Fibroblast of lung (primary cell): ENCODE results near the gene CRELD2. TPM values are rescaled to one million over a fixed set of nuclear protein-coding genes. Genes with fewer than 3 reads are reported as not detected.

Source experiments
- DNase-seq, 2 donors: peaks; one replicate each; pipeline versions ENCODE4 v3.0.0 to v3.0.0-alpha.2; 2010; ENCODE audit warnings: low read depth in 2 of 2
- H2AFZ ChIP-seq: 2 replicates; pipeline ENCODE4 v1.5.1; 2012; ENCODE audit warnings: low read length, control low read depth, inconsistent platforms
- H3K27ac ChIP-seq: 2 replicates; pipeline ENCODE4 v1.5.1; 2011; ENCODE audit warnings: low read length, control low read depth; ENCODE audit not compliant: insufficient read depth
- H3K27me3 ChIP-seq: 2 replicates; pipeline ENCODE4 v1.5.1; 2011; ENCODE audit warnings: mild to moderate bottlenecking, low read length; ENCODE audit not compliant: control insufficient read depth, insufficient read depth
- H3K36me3 ChIP-seq: 2 replicates; pipeline ENCODE4 v1.5.1; 2011; ENCODE audit warnings: low read length; ENCODE audit not compliant: control insufficient read depth, insufficient read depth
- H3K4me1 ChIP-seq: 2 replicates; pipeline ENCODE4 v1.5.1; 2011; ENCODE audit warnings: low read length; ENCODE audit not compliant: control insufficient read depth, insufficient read depth; ENCODE audit errors: extremely low read depth
- H3K4me2 ChIP-seq: 2 replicates; pipeline ENCODE4 v1.5.1; 2011; ENCODE audit warnings: low read length, control low read depth; ENCODE audit not compliant: insufficient read depth; ENCODE audit errors: extremely low read depth
- H3K4me3 ChIP-seq, 4 experiments: fragments of 200-600 bp in 1 of 4; sonication (generic) in 1 of 4; replicated peaks in 1 of 4; 2 replicates each; pipeline ENCODE4 v1.5.1; 2011 to 2016; ENCODE audit warnings: low read length in 4 of 4, low read depth in 3 of 4, mild to moderate bottlenecking in 3 of 4, control low read depth in 2 of 4, inconsistent platforms in 1 of 4, mixed read lengths in 1 of 4; ENCODE audit not compliant: insufficient read depth in 1 of 4; ENCODE audit errors: control extremely low read depth in 1 of 4
- H3K79me2 ChIP-seq: 2 replicates; pipeline ENCODE4 v1.5.1; 2012; ENCODE audit warnings: mild to moderate bottlenecking, low read length, inconsistent platforms; ENCODE audit not compliant: control insufficient read depth, insufficient read depth
- H3K9ac ChIP-seq: 2 replicates; pipeline ENCODE4 v1.5.1; 2011; ENCODE audit warnings: mild to moderate bottlenecking, low read length, control low read depth; ENCODE audit not compliant: insufficient read depth
- H3K9me3 ChIP-seq: 2 replicates; pipeline ENCODE4 v1.5.1; 2012; ENCODE audit warnings: low read depth, low read length; ENCODE audit not compliant: control insufficient read depth, insufficient read depth
- H4K20me1 ChIP-seq: 2 replicates; pipeline ENCODE4 v1.5.1; 2011; ENCODE audit warnings: low read length; ENCODE audit not compliant: control insufficient read depth, insufficient read depth; ENCODE audit errors: extremely low read depth
- CTCF ChIP-seq, 2 donors: IDR thresholded peaks in 1 of 2; conservative IDR thresholded peaks in 1 of 2; 1 replicate in 1 of 2; 2 replicates in 1 of 2; pipeline ENCODE4 v1.5.1; 2011 to 2012; ENCODE audit warnings: low read length in 2 of 2, control low read depth in 1 of 2, inconsistent platforms in 1 of 2, low read depth in 1 of 2, mild to moderate bottlenecking in 1 of 2
- EZH2 ChIP-seq: IDR thresholded peaks from 2 replicates; pipeline ENCODE4 v1.5.1; 2012; ENCODE audit warnings: low read length, control low read depth, mild to moderate bottlenecking; ENCODE audit errors: missing control alignments
- polyA plus RNA-seq, 2 donors: library from polyadenylated mRNA; depleted of rRNA in 1 of 2; stranded (reverse) in 1 of 2; unstranded in 1 of 2; fragments of >200 nt; gene quantifications; 2 replicates each; pipeline ENCODE4 v1.2.1, GENCODE V29; 2011 to 2012; ENCODE audit warnings: missing spikeins in 1 of 2
- total RNA-seq: library from RNA; depleted of rRNA; stranded (reverse); fragments of >200 nt; gene quantifications from 2 replicates; pipeline ENCODE4 v1.2.1, GENCODE V29; 2014

The CRELD2 gene
- total and polyA plus RNA-seq, 2 donors (not counting 1 experiment from before 2014, with no cell fraction given): 45.3 to 56.6 TPM

DNA sequence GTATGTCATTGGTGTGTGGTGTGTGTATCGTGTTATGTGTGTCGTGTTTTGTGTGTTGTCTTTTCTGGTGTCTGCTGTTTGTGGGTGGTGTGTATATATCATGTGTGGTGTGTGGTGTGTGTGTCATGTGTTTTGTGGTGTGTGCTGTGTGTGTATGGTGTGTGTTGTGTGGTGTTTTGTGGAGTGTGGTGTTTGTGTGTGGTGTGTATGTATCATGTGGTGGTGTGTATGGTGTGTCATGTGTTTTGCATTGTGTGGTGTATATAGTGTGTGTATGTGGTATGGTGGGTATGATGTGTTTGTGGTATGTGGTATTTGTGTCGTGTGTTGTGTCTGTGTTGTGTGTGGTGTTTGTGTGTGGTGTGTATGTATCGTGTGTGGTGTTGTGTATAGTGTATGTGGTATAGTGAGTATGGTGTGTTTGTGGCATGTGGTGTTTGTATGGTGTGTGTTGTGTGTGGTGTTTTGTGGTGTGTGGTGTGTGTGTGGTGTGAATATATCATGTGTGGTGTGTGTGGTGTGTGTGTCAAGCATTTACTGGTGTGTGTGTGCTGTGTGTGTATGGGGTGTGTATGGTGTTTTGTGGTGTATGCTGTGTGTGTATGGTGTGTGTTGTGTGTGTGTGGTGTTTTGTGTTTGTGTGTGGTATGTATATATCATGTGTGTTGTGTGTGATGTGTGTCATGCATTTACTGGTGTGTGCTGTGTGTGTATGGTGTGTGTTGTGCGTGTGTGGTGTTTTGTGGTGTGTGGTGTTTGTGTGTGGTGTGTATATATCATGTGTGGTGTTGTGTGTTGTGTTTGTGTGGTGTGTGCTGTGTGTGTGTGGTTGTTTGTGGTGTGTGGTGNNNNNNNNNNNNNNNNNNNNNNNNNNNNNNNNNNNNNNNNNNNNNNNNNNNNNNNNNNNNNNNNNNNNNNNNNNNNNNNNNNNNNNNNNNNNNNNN, 54.9 kb downstream of the CRELD2 start:
- Histone ChIP-seq H3K4me1 (peaks cover 9% of the 10 kb centered on the region), H3K9me3 (no peaks in the 10 kb centered on the region), H4K20me1 (no peaks in the 10 kb centered on the region), H3K27me3 (no peaks in the 10 kb centered on the region), H3K79me2 (no peaks in the 10 kb centered on the region), H3K9ac (no peak overlapping the region), H3K4me3 (peak overlapping the region in 1 of 4 experiments; percentile 64), H3K36me3 (no peaks in the 10 kb centered on the region), H2AFZ (no peak overlapping the region), H3K27ac (no peak overlapping the region), H3K4me2 (no peak overlapping the region)
- DNase-seq: peak in 1 of 2 donors; percentile 37
- TF ChIP-seq EZH2 (no peak), CTCF (conservative IDR thresholded peaks at IDR 0.05 in 1 of 2, IDR thresholded peaks at IDR 0.05 in 1 of 2; ENCODE audit: low read depth in 1 of 2, low read length in 2 of 2) (no peak)

DNA sequence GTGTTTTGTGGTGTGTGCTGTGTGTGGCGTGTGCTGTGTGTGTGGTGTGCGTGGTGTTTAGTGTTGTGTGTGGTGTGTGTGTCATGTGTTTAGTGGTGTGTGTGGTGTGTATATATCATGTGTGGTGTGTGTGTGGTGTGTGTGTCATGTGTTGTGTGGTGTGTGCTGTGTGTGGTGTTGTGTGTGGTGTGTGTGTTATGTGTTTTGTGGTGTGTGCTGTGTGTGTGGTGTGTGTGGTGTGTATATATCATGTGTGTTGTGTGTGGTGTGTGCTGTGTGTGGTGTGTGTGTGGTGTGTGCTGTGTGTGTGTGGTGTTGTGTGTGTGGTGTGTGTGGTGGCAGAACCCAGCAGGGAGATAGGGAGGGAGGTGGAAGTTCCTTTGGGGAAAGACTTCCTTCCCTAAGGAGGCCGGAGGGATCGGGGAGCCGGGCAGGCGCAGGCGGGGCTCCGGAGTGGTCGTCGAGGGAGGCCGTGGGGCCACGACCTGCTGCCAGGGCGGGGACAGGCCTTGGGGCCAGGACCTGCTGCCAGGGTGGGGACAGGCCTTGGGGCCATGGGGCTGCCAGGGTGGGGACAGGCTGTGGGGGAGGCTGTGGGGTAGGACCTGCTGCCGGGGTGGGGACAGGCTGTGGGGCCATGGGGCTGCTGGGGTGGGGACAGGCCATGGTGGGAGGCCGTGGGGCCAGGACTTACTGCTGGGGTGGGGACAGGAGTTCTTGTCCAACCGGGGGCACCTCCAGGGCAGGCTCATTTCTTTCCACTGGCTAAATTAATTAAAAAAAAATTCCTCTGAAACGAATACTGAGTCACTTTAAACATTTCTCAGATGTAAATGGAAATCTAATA, 57.3 kb downstream of the CRELD2 start:
- TF ChIP-seq CTCF (conservative IDR thresholded peaks at IDR 0.05 in 1 of 2, IDR thresholded peaks at IDR 0.05 in 1 of 2; ENCODE audit: low read depth in 1 of 2, low read length in 2 of 2): no peak
- no peak for TF ChIP-seq EZH2
- Histone ChIP-seq H3K4me2 (no peak overlapping the region), H3K9ac (no peak overlapping the region), H3K27me3 (no peaks in the 10 kb centered on the region), H3K36me3 (no peaks in the 10 kb centered on the region), H4K20me1 (no peaks in the 10 kb centered on the region), H3K4me3 (no peak overlapping the region), H3K4me1 (peaks cover 2% of the 10 kb centered on the region), H3K27ac (no peak overlapping the region), H2AFZ (no peak overlapping the region), H3K9me3 (no peaks in the 10 kb centered on the region), H3K79me2 (no peaks in the 10 kb centered on the region)
- peak in 1 of 2 donors; percentile 24 for DNase-seq
